HEK293 (cell line): Measurements from ENCODE around the gene CAMTA2.

ENCODE experiments used
- PRDM1 ChIP-seq: fragments of 450-650 bp; formaldehyde crosslinking; IDR thresholded peaks from 2 replicates; pipeline ENCODE4; 2016; ENCODE audit warnings: missing biosample characterization, missing genetic modification characterization
- YY1 ChIP-seq: fragments of 450-650 bp; formaldehyde crosslinking; IDR thresholded peaks from 2 replicates; pipeline ENCODE4 v1.5.1; 2018; ENCODE audit warnings: missing biosample characterization, missing genetic modification characterization
- ZNF221 ChIP-seq: fragments of 450-650 bp; formaldehyde crosslinking; IDR thresholded peaks from 2 replicates; pipeline ENCODE4 v1.5.1; 2017; ENCODE audit warnings: missing biosample characterization, missing genetic modification characterization, borderline replicate concordance
- TF ChIP-seq, protein P1 (sequence below): fragments of 450-650 bp; IDR thresholded peaks from 2 replicates; pipeline ENCODE4 v1.5.1; 2018; ENCODE audit warnings: missing biosample characterization, missing genetic modification characterization
- TF ChIP-seq, protein P2 (sequence below): fragments of 450-650 bp; formaldehyde crosslinking; IDR thresholded peaks from 2 replicates; pipeline ENCODE4 v1.5.1; 2016; ENCODE audit warnings: missing biosample characterization, missing genetic modification characterization

DNA sequence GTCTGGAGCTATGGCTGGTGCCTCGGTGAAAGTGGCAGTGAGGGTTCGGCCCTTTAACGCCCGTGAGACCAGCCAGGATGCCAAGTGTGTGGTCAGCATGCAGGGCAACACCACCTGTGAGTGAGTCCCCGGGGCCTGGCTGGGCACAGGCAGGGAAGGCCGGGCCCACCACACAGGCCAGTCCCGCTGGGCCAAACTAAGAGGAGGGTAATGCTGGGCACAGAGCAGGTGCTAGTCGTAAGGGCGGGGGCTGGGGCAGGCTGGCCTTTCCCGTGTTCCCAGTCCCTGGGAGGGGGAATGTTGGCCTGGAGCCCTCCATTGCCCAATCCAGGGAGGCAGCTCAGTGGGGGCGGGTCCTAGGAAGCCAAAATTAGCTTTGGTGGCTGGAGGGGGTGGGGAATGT lies 12.8 kb upstream of the CAMTA2 start:
- TF ChIP-seq PRDM1 (tag by site-specific recombination) (no peak), ZNF221 (no peak), YY1 (tag by site-specific recombination) (no peak)
- TF ChIP-seq, protein P1, sequence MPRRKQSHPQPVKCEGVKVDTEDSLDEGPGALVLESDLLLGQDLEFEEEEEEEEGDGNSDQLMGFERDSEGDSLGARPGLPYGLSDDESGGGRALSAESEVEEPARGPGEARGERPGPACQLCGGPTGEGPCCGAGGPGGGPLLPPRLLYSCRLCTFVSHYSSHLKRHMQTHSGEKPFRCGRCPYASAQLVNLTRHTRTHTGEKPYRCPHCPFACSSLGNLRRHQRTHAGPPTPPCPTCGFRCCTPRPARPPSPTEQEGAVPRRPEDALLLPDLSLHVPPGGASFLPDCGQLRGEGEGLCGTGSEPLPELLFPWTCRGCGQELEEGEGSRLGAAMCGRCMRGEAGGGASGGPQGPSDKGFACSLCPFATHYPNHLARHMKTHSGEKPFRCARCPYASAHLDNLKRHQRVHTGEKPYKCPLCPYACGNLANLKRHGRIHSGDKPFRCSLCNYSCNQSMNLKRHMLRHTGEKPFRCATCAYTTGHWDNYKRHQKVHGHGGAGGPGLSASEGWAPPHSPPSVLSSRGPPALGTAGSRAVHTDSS, result no peak
- TF ChIP-seq, protein P2, sequence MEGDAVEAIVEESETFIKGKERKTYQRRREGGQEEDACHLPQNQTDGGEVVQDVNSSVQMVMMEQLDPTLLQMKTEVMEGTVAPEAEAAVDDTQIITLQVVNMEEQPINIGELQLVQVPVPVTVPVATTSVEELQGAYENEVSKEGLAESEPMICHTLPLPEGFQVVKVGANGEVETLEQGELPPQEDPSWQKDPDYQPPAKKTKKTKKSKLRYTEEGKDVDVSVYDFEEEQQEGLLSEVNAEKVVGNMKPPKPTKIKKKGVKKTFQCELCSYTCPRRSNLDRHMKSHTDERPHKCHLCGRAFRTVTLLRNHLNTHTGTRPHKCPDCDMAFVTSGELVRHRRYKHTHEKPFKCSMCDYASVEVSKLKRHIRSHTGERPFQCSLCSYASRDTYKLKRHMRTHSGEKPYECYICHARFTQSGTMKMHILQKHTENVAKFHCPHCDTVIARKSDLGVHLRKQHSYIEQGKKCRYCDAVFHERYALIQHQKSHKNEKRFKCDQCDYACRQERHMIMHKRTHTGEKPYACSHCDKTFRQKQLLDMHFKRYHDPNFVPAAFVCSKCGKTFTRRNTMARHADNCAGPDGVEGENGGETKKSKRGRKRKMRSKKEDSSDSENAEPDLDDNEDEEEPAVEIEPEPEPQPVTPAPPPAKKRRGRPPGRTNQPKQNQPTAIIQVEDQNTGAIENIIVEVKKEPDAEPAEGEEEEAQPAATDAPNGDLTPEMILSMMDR (tag by site-specific recombination), result no peak
